H1 (cell line): ENCODE data around the gene SPOCK1.

Source experiments
- BACH1 ChIP-seq: IDR thresholded peaks from 2 replicates; pipeline ENCODE4 v1.6.1; 2012; ENCODE audit warnings: low read length, improper control_type of control experiment
- CEBPB ChIP-seq: IDR thresholded peaks from 2 replicates; pipeline ENCODE4 v1.6.1; 2012; ENCODE audit warnings: low read depth, low read length
- CHD1 ChIP-seq: IDR thresholded peaks from 2 replicates; pipeline ENCODE4 v1.6.1; 2012; ENCODE audit warnings: low read depth, low read length, improper control_type of control experiment
- CTCF ChIP-seq, 3 experiments: IDR thresholded peaks; 1 replicate in 2 of 3; 2 replicates in 1 of 3; pipeline versions ENCODE4 v1.5.1 to v1.6.1; 2011; ENCODE audit warnings: low read length in 3 of 3, mild to moderate bottlenecking in 3 of 3, inconsistent platforms in 2 of 3, low read depth in 1 of 3, moderate library complexity in 1 of 3; ENCODE audit not compliant: insufficient read depth in 1 of 3; ENCODE audit errors: control extremely low read depth in 1 of 3
- JUND ChIP-seq: IDR thresholded peaks from 2 replicates; pipeline ENCODE4 v1.6.1; 2011; ENCODE audit warnings: mild to moderate bottlenecking, improper control_type of control experiment, low read length
- MAFK ChIP-seq: IDR thresholded peaks from 2 replicates; pipeline ENCODE4 v1.6.1; 2012; ENCODE audit warnings: low read depth, mild to moderate bottlenecking, improper control_type of control experiment, low read length
- TBP ChIP-seq: IDR thresholded peaks from 2 replicates; pipeline ENCODE4 v1.6.1; 2011; ENCODE audit warnings: low read depth, low read length, improper control_type of control experiment

DNA sequence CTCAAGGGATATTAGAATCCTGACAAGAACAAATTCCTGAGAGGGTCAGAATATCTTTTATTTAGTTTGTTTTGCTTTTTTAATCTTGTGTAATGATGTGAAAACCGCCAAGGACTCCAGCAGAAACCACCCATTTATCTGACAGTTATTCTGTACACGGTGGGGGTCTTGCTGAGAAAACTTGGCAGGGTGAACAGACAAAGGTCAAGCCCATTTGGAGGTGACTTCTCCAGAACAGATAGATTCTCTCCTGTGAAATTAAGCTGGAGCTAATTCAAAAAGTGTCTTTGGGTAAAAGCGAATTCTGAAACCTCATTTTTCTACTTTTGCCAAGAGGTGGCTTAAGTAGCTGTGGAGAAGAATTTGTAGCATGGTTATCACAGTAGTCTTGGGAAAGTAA is 484.4 kb downstream of the SPOCK1 start:
- TF ChIP-seq CTCF (IDR thresholded peaks at IDR 0.05; ENCODE audit: control extremely low read depth in 1 of 3, insufficient read depth in 1 of 3, low read depth in 1 of 3, low read length in 3 of 3) (no peak), CEBPB (no peak), BACH1 (no peak), JUND (no peak), CHD1 (no peak), TBP (no peak), MAFK (no peak)
